HG03103 (cell line): ENCODE measurements around the gene ZNF236.

ENCODE experiments used
- ATAC-seq: cut with Tn5 transposase; IDR thresholded peaks from one replicate; pipeline ENCODE4 v1.9.1; 2021; ENCODE audit warnings: low read depth; ENCODE audit not compliant: unreplicated experiment

ZNF236 gene

DNA sequence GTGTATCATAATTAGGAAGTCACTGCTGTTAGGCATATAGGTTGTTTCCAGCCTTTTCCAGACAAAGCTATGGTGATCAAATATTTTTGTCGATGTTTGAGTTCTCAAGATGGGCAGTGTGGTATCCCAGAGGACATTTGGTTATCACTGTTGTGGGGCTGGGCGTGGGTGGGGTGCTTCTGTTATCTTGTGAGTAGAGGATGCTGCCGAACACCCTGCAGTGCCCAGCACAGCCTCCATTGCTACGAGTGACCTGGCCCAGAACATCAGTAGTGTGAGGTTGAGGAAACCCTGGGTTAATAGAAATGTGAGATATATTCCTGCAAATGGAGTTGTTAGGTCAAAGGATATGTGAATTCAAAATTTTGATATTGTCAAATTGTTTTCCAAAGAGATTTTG, 33.2 kb downstream of the ZNF236 start:
- no peak for ATAC-seq

DNA sequence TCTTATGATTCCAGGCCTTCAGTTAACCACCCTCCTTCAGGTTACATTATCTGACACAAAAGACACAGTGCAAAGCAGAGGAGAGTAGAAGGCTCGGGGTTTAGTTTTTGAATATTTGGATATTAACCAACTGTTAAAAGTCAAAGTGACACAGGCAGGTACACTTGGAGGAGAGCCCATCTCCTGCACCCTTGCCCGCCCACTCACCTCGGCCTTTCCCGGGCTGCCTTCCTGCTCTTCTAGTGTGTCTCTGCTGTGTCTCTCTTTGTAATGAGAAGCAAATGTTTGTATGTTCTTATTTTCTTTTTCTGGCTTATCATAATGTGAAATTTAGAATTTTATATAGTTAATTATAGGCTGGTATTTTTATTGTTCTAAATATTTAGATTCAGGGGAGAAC, 35.1 kb downstream of the ZNF236 start:
- no peak for ATAC-seq

DNA sequence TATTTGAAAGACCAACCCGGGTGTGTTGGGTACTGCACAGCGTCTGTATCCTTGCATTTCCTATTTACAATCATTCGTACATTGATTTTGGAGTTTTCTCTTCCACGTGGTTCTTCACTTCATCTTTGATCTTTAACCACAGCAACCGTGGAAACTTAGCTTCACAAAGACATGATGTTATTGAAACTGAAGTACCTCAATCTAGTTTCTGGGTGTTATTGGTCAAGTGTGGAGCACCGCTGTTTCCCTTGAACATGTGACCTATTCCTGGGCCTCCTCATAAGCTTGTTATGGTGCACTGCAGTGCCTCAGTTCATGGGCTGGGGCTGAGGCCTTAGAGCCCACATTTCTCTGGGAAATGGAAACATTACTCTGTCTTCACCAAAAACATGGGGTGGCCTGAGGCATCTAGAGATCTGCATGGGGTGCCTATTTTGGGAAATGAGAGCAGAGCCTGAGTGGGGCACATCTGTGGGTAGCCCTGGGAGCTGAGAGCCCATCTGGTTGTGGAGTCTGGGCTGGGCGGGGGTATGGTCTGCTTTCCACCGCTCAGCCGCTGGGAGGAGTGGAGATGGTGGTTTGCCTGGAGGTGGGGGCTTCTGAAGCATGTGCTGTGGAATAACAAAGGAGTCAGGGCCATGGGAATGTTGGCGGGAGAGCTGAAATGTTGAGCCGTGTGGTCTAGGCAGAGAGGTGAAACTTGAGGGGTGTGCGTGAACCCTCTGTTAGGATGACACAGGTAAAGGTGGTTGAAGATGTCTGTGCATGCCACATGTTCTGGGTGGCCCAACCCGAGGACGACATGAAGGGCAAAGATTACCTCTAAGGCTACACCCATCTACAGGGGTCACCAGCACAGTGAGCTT, 37.4 kb downstream of the ZNF236 start:
- no peak for ATAC-seq

DNA sequence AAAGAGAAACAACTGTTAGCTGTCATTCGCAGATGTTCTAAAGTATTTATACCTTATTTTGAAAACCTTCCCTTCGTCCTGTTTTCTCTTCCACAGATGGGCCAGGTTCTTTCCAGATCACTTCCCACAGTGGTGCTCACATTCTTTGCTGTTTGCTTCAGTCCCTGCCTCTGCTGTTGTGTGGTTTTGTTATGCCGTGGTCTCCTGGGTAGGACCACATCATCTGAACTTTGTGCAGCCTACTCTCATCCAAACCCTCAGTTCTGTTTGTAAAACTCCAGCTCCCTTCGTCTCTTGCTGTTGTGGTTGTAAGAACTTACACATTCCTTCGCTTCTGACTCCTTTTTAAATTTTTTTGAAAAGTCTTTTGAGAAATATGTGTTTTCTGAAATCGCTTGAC, 38.1 kb downstream of the ZNF236 start:
- ATAC-seq, result no peak

GRCh38 chr18:76866666-76867065, 44.3 kb downstream of the ZNF236 start:
- no peak for ATAC-seq

GRCh38 chr18:76873311-76873710, 51.0 kb downstream of the ZNF236 start:
- ATAC-seq, result no peak

- no peak for ATAC-seq
Measured at GRCh38 chr18:76873713-76874112, 51.4 kb downstream of the ZNF236 start.

- ATAC-seq, result peak; percentile 19
Measured at GRCh38 chr18:76874642-76875389, 52.5 kb downstream of the ZNF236 start.

DNA sequence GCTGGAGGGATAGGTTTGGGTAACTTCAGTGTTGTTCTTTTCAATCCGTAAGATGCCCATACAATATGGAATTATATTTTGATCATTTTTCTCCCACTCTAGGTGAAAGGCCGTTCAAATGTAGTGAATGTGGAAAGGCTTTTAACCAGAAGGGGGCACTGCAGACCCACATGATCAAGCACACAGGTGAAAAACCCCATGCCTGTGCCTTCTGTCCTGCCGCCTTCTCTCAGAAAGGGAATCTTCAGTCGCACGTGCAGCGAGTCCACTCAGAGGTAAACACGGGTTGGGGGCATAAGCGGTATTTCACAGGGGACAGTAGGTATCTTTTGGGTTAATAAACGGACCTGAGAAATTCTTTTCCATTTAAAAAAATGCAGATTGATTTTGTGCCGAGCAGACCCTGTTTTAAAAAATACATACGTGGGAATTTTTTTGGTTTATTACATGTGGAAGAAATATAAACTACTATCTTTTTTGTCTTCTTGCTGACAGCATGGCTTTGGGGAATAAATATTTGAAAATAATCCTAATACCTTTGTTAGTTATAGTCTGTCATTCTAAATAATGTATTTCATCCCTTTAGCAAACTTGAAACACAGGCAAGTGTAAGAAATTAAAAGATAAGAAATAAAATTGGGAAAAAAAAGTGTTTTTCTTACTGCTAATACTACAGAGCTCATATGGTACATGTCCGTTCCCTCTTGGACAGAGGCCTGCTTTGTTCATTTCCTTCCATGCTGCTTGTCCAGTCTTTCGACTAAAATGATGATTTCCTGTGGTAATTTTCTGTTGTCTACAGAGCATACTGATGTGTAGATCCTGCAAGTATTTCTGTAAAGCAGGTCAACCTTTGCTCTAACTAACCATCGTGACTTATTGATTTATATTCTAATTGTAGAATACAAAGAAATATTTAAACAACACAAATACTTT, 53.3 kb downstream of the ZNF236 start:
- ATAC-seq, result peak; percentile 63

DNA sequence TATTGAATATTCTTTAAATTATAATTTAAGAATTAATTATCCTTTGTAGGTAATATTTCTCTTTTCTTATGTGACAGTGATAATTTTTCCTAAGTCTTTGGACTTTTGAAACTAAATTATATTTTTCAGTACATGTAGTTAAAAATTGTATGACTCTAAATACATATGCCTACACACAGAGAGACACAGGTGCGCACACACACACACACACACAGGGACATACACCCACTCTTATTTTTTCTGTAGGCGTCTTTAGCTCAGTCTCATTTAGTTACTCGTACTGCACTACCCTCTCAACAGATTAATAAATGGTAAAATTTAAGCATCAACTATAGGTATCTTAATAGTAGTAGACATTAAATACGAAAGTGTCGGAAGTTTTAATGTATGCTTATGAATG, 56.1 kb downstream of the ZNF236 start:
- ATAC-seq, result no peak

DNA sequence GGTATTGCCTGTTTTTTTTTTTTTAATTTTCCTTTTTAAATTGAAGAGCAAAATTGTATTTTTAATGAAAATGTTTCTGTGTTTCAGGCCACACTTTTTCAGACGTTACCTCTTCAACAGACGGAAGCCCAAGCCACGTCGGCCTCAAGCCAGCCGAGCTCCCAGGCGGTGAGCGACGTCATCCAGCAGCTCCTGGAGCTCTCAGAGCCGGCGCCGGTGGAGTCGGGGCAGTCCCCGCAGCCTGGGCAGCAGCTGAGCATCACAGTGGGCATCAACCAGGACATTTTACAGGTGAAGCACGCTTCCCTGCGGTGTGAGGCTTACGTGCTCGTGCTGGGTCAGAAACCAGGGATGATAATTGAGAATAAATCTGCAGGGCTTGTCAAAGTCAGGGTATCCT, 57.7 kb downstream of the ZNF236 start:
- no peak for ATAC-seq

DNA sequence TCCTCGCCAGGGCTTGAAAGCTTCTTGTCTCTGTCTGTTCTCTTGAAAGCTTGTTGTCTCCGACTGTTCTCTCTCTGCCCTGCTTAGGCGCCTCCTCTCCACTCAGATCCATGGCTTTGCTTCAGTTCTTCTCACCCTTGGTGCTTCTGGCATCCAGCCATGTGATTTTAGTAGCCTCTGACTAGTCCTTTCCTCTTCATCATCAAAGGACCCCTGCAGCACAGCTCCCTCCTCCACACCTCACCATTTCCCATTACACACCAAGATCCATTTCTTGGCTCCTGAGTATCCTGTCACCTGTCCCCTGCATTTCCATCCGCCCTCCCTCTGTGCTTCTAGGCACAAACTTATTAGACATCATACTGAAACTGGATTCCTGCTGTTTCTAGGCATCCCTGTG, 59.4 kb downstream of the ZNF236 start:
- ATAC-seq, result no peak

GRCh38 chr18:76882146-76882545, 59.8 kb downstream of the ZNF236 start:
- ATAC-seq, result no peak

- no peak for ATAC-seq
Measured at GRCh38 chr18:76885001-76885400, 62.6 kb downstream of the ZNF236 start.

DNA sequence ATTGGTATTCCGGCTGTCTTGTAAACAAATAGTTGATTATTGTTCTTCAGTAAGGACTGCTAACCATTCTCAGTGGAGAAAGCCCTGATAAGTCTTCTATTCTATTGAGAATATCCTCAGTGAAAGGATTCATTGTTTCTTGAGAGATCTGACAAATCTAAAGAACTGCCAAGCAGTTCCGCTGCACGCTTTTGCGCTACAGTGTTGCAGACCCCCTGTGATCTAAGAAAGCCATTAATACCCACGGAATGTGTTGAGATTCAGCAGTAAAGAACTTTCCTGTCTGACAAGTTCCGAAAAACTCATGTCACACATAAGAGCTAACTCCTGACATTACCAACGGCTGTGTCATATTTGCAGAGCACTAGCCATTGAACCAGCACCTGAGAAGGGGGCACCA, 63.8 kb downstream of the ZNF236 start:
- no peak for ATAC-seq

- no peak for ATAC-seq
Measured at GRCh38 chr18:76889091-76889699, 66.8 kb downstream of the ZNF236 start.

DNA sequence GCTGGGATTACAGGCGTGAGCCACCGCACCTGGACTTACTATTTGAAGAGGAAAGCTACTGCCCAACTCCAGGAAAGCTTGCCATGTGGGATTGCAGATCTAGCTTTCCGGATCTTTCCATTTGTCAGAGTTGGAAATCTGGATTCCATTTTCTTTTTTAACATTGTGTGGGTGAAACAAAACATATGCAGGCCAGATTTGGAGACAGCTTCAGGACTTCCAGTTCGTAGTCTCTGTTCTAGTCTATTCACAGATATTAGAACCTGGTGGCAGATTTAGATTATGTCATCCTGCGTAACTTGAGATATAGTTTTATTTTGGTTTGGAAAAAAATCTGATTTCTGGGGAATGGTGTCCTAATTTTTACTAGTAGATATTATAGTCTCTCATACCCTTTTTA, 70.5 kb downstream of the ZNF236 start:
- no peak for ATAC-seq

DNA sequence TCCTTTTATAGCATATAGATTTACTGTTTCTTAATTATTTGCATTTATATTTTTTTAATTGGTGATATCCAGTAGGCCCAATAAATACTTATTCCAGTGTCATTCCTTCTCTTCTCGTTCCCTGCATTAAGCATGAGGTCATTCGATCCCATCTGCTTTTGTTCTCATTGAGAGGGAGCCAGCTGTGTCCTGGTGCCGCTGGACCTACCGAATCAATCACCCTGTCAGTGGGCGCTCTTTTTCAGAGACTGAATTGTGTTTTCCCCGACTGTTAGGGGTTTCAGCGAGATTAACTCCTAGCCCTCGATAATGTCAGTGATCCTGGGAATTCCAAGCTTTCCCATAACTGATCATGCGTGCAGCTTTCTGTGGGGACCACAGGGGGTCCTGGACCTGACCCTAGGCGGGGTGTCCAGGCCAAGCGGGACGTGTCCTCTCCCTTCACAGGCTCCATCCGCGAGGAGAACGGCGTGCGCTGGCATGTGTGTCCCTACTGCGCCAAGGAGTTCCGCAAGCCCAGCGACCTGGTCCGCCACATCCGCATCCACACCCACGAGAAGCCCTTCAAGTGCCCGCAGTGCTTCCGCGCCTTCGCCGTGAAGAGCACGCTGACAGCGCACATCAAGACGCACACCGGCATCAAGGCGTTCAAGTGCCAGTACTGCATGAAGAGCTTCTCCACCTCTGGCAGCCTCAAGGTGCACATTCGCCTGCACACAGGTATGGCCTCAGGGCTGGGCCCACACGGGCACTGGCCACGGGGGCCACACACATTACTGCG, 72.4 kb downstream of the ZNF236 start:
- no peak for ATAC-seq

- ATAC-seq, result no peak
Measured at GRCh38 chr18:76895498-76895897, 73.1 kb downstream of the ZNF236 start.

GRCh38 chr18:76896677-76897076, 74.3 kb downstream of the ZNF236 start:
- no peak for ATAC-seq
